HUES6 (cell line): ENCODE measurements around the gene MEF2C.

ENCODE experiments used
- H3K27ac ChIP-seq: 2 replicates; pipeline ENCODE4 v1.7.0; 2013; ENCODE audit warnings: low read depth, mild to moderate bottlenecking, low read length, inconsistent platforms
- H3K27me3 ChIP-seq: 2 replicates; pipeline ENCODE4 v1.6.1; 2013; ENCODE audit warnings: low read length; ENCODE audit not compliant: control insufficient read depth, insufficient read depth
- H3K36me3 ChIP-seq: 2 replicates; pipeline ENCODE4 v1.6.1; 2013; ENCODE audit warnings: low read length; ENCODE audit not compliant: control insufficient read depth, insufficient read depth
- H3K4me1 ChIP-seq: 2 replicates; pipeline ENCODE4 v1.6.1; 2013; ENCODE audit warnings: low read length; ENCODE audit not compliant: control insufficient read depth, insufficient read depth
- H3K4me3 ChIP-seq: 2 replicates; pipeline ENCODE4 v1.5.1; 2013; ENCODE audit warnings: low read depth, low read length
- H3K9ac ChIP-seq: one replicate; pipeline ENCODE4 v1.6.1; 2013; ENCODE audit warnings: mild to moderate bottlenecking, low read length
- H3K9me3 ChIP-seq: 2 replicates; pipeline ENCODE4 v1.6.1; 2013; ENCODE audit warnings: low read depth, low read length; ENCODE audit not compliant: control insufficient read depth, insufficient read depth

MEF2C gene

DNA sequence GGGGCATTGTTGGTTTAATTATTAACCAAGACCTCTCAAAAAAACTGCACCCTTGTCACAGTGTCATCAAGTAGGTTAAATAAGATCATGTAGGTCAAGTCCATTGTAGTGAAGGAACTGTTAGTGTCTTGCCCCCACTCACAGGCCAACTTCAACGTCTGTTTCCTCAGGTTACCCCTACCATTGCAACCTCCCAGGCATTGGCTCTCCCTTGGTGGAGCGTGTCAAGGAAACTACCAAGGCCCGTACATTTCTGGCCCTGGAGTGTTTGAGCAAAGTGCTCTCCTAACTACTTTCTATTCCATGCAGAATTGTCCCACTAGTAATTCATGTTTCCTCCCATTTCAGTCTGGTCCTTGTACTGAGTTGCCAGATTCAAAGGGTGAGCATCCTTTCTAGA lies 167.5 kb downstream of the MEF2C start:
- no peaks in the 10 kb centered on the region for H3K4me1 ChIP-seq
- no peaks in the 10 kb centered on the region for H3K36me3 ChIP-seq
- no peak overlapping the region for H3K9ac ChIP-seq
- H3K27me3 ChIP-seq, result no peaks in the 10 kb centered on the region
- no peak overlapping the region for H3K4me3 ChIP-seq
- no peaks in the 10 kb centered on the region for H3K9me3 ChIP-seq
- H3K27ac ChIP-seq, result no peak overlapping the region

- no peaks in the 10 kb centered on the region for H3K27me3 ChIP-seq
- no peaks in the 10 kb centered on the region for H3K9me3 ChIP-seq
- H3K27ac ChIP-seq, result no peak overlapping the region
- H3K9ac ChIP-seq, result no peak overlapping the region
- no peak overlapping the region for H3K4me3 ChIP-seq
- peaks cover 7% of the 10 kb centered on the region for H3K4me1 ChIP-seq
- H3K36me3 ChIP-seq, result no peaks in the 10 kb centered on the region
Observed at GRCh38 chr5:88713818-88714217, 169.2 kb downstream of the MEF2C start.

DNA sequence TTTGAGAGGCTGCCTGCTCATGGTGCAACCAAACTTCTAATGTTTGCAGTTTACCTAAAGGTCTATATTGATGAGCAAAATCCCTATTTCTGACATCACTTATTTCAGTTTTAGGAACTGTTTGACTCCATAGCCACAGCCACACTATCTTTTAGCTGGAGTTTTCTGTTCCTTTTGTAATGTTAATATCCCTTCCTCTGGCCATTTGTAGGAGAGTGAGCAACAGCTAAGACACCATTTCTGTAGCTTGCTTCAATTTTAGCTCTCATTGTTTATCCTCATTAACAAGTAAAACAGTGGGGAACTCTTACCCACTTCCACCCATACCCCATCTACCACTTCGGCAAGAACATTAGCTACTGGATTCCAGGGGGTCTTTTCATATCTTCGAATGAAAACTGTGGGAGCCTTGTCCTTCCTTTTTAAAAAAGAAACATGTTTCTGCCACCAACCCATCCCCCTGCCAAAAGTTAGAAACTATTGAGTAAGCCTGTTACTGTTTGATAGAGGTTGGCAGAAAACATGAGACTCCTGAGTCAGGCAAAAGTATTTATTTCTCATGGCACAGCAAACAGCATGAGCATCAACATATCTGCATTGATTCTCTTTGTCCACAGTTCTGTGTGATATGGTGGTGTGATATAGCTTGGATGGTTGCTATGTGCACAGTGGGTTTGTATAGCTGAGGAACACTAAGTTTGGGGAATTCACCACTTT lies 174.1 kb downstream of the MEF2C start:
- Histone ChIP-seq H3K4me1 (peaks cover 19% of the 10 kb centered on the region), H3K4me3 (no peak overlapping the region), H3K36me3 (no peaks in the 10 kb centered on the region), H3K9me3 (no peaks in the 10 kb centered on the region), H3K27ac (no peak overlapping the region), H3K9ac (no peak overlapping the region), H3K27me3 (no peaks in the 10 kb centered on the region)

DNA sequence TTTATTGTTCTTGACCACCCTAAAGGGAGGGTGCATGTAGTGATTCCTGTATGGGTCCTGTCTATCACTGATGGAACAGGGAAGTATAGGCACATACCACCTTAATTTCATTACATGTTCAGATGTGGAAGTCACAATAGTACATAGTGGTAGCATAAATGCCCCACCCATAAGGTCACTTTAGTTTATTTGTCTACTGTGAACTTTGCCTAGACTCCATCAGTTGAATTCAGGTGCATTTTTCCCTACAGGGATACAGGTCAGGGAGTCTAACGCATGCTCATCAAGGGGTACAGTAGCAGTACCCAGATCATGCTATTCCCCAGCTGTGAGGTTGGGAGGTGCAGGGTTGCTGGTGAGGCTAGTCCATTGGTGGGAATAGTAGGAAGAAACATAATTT lies 175.0 kb downstream of the MEF2C start:
- no peak overlapping the region for H3K27ac ChIP-seq
- no peak overlapping the region for H3K4me3 ChIP-seq
- H3K9me3 ChIP-seq, result no peaks in the 10 kb centered on the region
- peaks cover 19% of the 10 kb centered on the region for H3K4me1 ChIP-seq
- H3K9ac ChIP-seq, result no peak overlapping the region
- H3K27me3 ChIP-seq, result no peaks in the 10 kb centered on the region
- H3K36me3 ChIP-seq, result no peaks in the 10 kb centered on the region

GRCh38 chr5:88707216-88707965 lies 175.6 kb downstream of the MEF2C start:
- Histone ChIP-seq H3K9ac (no peak overlapping the region), H3K27me3 (no peaks in the 10 kb centered on the region), H3K9me3 (no peaks in the 10 kb centered on the region), H3K27ac (no peak overlapping the region), H3K4me1 (peaks cover 21% of the 10 kb centered on the region), H3K36me3 (no peaks in the 10 kb centered on the region), H3K4me3 (no peak overlapping the region)

DNA sequence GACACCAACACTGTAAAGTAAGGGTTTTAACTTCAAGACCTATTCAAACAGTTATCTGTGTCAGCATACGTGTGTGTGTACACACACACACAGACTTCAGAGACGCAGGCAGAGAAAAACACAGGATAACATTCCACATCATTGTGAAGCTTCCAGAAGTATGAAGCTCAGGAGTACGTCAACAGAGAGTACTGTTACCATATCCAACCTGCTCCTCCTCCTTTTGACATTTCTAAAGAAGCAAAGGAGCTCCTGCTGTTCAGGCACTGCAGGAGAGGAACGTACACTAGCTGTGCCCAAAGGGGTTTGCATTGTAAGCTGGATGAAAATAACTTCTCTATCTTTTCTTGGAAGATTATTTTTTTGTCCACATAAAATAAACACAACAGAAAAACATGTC lies 180.7 kb downstream of the MEF2C start:
- Histone ChIP-seq H3K9ac (no peak overlapping the region), H3K27ac (no peak overlapping the region), H3K4me1 (peaks cover 10% of the 10 kb centered on the region), H3K27me3 (peaks cover 27% of the 10 kb centered on the region), H3K36me3 (no peaks in the 10 kb centered on the region), H3K4me3 (no peak overlapping the region), H3K9me3 (no peaks in the 10 kb centered on the region)

DNA sequence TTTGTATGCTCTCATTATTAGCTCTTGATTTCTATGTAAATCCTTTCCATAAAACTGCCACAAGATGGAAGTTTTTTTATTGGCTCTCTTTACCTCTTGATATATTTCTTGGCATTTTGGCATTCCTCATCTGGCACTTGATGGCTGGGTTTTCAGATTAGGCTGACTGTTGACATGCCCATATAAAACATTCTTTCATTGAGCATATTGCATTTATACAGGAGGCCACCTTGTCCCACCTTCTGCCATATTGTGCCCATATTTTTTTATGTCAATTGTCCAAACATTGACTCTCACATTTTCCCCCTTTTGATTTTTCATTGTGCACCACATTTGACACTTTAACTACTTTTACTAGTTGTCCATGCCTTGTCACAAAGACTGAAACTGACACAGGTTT lies 182.9 kb downstream of the MEF2C start:
- peaks cover 23% of the 10 kb centered on the region for H3K4me1 ChIP-seq
- H3K27me3 ChIP-seq, result peaks cover 49% of the 10 kb centered on the region
- no peak overlapping the region for H3K27ac ChIP-seq
- H3K36me3 ChIP-seq, result no peaks in the 10 kb centered on the region
- H3K4me3 ChIP-seq, result no peak overlapping the region
- no peak overlapping the region for H3K9ac ChIP-seq
- H3K9me3 ChIP-seq, result no peaks in the 10 kb centered on the region

DNA sequence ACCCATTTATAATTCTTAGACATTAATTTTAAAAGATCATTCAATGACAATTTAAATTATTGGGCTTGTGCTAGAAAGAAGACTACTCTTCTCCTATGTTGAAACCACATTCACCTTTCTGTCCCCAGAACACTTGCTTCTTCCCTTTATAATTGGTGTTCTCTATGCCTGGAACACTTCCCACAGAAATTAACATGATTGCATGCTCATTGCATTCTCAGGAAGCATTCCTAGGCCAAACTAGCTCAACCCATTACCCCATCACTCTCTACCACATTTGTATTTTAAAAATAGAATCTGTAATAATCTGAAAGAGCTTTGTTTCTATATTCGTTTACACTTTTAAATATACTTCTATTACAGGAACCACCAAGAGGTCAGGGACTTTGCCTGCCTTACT lies 184.7 kb downstream of the MEF2C start:
- Histone ChIP-seq H3K9me3 (no peaks in the 10 kb centered on the region), H3K36me3 (no peaks in the 10 kb centered on the region), H3K27ac (no peak overlapping the region), H3K27me3 (peaks cover 68% of the 10 kb centered on the region), H3K4me3 (no peak overlapping the region), H3K4me1 (peaks cover 31% of the 10 kb centered on the region), H3K9ac (no peak overlapping the region)

- Histone ChIP-seq H3K36me3 (no peaks in the 10 kb centered on the region), H3K9ac (no peak overlapping the region), H3K9me3 (no peaks in the 10 kb centered on the region), H3K4me1 (peaks cover 39% of the 10 kb centered on the region), H3K4me3 (no peak overlapping the region), H3K27me3 (peaks cover 86% of the 10 kb centered on the region), H3K27ac (no peak overlapping the region)
Observed at GRCh38 chr5:88696466-88696865, 186.5 kb downstream of the MEF2C start.

GRCh38 chr5:88695931-88696330 lies 187.1 kb downstream of the MEF2C start:
- H3K27me3 ChIP-seq, result peaks cover 90% of the 10 kb centered on the region
- H3K9ac ChIP-seq, result no peak overlapping the region
- H3K4me3 ChIP-seq, result no peak overlapping the region
- H3K27ac ChIP-seq, result no peak overlapping the region
- peaks cover 39% of the 10 kb centered on the region for H3K4me1 ChIP-seq
- no peaks in the 10 kb centered on the region for H3K36me3 ChIP-seq
- H3K9me3 ChIP-seq, result no peaks in the 10 kb centered on the region

DNA sequence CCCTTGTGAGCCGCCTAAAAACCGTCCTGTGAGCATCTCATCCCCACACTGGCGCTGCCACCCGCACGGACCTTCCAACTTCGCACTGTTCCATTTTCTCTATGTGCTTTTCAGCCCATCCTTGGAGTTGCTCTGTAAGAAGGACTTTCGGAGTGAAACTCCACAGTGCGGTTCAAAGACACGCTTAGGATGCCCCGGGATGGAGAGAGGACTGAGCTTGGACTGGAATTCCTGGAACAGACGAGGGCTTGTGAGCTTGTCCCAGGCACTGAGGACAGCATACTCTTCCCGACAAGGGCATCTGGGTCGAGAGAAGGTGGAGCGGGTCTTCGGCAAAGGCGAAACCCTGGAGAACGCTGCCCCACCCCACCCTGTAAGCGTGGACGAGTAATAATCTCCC lies 187.8 kb downstream of the MEF2C start:
- Histone ChIP-seq H3K9ac (no peak overlapping the region), H3K36me3 (no peaks in the 10 kb centered on the region), H3K27me3 (peaks cover 96% of the 10 kb centered on the region), H3K4me3 (0 out of 2 replicates have a peak overlapping the region, but pooled peaks have one; percentile 3), H3K9me3 (no peaks in the 10 kb centered on the region), H3K27ac (no peak overlapping the region), H3K4me1 (peaks cover 44% of the 10 kb centered on the region)
